ENCODE results near the gene VPS16. TPM values are rescaled to one million over a fixed set of nuclear protein-coding genes. Genes with fewer than 3 reads are reported as not detected.

Gene VPS16
- total RNA-seq, 1 experiment from 2014 or later: 24.1 TPM

GRCh38 chr20:2833761-2834160 is 6.8 kb upstream of the VPS16 start:
- DNase-seq (ENCODE audit: extremely low read depth, low read depth): no peak

DNA sequence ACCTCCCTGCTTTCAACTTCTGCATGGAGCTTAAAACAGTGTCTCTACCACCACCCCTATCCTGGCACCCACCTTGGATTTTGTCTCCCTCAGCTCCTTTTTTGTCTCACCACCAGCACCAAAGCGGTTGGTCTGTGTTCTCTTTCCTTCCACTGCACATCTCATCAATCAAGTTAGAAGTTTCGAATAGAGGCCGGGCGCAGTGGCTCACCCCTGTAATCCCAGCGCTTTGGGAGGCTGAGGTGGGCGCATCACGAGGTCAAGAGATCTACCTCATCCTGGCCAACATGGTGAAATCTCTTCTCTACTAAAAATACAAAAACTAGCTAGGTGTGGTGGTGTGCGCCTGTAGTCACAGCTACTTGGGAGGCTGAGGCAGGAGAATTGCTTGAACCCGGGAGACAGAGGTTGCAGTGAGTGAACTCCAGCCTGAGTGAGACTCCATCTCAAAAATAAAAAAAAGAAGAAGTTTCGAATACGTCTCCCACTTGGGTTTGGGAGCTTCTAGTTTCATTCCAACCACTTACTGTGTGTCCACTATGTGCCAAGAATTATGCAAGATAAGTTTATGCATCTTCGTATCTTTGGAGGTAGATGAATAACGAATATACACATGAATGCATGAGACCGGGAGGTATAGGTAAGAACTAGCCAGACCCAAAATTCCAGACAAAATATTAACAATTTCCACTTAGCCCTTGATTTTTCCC is 6.0 kb upstream of the VPS16 start:
- DNase-seq (ENCODE audit: extremely low read depth, low read depth): no peak

DNA sequence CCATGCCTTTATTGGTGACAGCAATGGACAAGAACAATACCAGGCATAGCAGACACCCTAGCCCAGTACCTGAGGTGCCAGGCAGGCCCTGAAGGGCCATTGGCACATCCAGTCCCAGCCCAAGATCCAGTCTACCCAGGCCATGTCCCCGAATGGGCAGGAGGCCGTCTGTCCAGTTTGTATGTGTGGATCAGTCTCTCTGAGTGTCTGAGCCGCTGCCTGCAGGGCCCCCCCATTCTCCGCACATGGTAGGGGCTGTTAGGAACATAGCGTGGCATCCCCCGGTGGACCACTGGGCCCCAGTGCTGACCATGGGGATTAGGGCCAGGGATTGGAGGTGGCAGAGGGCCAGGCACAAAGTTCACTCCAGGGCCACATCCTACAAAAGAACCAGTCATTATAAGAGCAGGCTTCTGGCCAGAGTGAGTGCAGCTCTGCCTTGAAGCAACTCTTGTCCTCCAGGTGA is 5.2 kb upstream of the VPS16 start:
- no peak for DNase-seq (ENCODE audit: extremely low read depth, low read depth)

- no peak for DNase-seq (ENCODE audit: extremely low read depth, low read depth)
Observed at GRCh38 chr20:2836035-2836434, 4.5 kb upstream of the VPS16 start.

GRCh38 chr20:2837221-2837960 is 3.2 kb upstream of the VPS16 start:
- DNase-seq (ENCODE audit: extremely low read depth, low read depth): no peak

DNA sequence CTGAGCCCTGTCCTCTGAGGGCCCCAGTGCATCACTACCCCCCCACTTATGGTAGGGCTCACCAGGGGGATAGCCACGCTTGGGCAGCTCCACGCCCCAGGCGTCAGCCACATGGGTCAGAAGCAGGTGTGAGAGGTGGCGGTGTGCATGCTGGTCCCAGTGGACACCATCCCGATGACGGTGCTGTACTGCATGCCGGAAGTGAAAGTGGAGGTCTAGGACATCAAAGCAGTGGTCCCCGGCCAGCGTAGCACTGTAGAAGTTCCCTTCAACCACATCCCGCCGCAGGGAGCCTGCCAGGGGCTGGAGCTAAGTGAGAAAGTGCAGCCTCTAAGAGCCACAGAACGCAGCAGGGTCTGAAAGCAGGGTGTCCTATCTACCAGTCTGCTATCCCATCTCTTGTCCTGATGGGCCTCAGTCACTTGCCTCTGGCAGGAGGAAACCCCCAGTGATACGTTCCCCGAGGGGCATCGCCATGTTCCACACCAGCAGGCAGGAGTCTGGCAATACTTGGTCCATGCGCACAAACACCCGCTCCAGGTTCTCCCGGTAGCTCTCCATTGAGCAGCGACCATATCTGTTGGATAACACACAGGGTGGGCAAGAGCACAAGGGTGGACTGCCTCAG is 2.3 kb upstream of the VPS16 start:
- DNase-seq (ENCODE audit: extremely low read depth, low read depth): no peak

- DNase-seq (ENCODE audit: extremely low read depth, low read depth): no peak
Observed at GRCh38 chr20:2838847-2839671, 1.5 kb upstream of the VPS16 start.

- DNase-seq (ENCODE audit: extremely low read depth, low read depth): no peak
Observed at GRCh38 chr20:2839732-2840137, 810 bp upstream of the VPS16 start.

DNA sequence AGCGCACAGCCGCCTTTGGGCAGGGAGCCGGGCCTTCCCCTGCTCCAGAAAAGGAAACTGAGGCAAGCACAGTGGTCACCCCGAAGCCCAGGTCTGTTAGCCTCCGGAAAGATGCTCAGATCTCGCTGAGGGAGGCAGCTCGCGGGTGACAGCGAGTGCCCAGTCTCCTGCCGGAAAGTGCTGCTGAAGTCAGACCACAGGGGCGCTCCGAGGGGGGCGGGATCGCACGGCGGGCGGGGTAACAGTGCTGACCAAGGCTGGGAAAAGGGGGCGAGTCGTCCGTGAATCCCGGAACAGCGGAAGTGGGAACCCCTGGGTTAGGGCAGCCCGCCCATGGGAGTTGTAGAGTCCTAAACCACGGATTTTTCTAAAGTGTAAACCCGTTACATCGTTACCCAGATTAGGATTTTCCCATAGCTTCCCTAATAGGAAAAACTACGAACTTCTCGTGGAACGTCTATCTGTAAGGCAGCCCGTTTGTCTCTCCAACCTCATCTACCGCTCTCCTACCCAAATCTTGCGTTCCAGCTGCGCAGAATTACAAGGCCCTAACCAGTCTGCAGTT is 504 bp downstream of the VPS16 start:
- no peak for DNase-seq (ENCODE audit: extremely low read depth, low read depth)

DNA sequence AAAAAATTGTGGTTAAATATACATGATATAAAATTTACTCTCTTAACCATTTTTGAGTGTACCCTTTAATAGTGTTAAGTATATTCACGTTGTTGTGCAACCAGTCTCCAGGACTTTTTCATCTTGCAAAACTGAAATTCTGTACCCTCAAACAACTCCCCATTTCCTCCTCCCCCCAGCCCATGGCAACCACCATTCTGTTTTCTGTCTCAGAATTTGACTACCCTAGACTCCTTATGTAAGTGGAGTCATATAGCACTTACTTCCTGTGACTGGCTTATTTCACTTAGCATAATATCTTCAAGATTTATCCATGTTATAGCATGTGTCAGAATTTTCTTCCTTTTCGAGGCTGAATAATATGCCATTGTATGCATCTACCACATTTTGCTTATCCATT is 5.1 kb downstream of the VPS16 start:
- DNase-seq (ENCODE audit: extremely low read depth, low read depth): no peak

GRCh38 chr20:2846698-2847097 is 6.2 kb downstream of the VPS16 start:
- no peak for DNase-seq (ENCODE audit: extremely low read depth, low read depth)

DNA sequence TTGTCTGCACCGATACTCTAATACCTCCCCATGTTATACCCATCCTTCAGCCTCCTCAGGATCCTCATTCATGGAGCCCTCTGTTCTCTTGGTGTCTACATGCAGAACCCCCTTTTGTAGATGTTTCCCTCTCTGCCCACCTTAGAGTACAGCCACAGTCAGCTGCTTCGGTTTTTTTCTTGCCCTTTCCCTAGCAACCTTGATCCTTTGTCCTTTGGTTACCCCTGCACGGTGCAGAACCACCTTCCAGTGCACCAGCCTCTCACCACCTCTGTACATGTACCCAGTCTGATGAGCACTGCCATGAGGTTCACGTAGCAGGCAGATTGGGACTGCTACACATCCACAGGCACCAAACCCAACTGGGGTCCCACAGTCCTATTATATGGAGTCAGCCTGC is 7.3 kb downstream of the VPS16 start:
- DNase-seq (ENCODE audit: extremely low read depth, low read depth): no peak

- DNase-seq (ENCODE audit: extremely low read depth, low read depth): no peak
Observed at GRCh38 chr20:2849529-2849928, 9.0 kb downstream of the VPS16 start.

GRCh38 chr20:2851086-2851485 is 10.5 kb downstream of the VPS16 start:
- no peak for DNase-seq (ENCODE audit: extremely low read depth, low read depth)

GRCh38 chr20:2858591-2858990 is 18.0 kb downstream of the VPS16 start:
- no peak for DNase-seq (ENCODE audit: extremely low read depth, low read depth)

- no peak for DNase-seq (ENCODE audit: extremely low read depth, low read depth)
Observed at GRCh38 chr20:2859330-2860121, 19.0 kb downstream of the VPS16 start.

DNA sequence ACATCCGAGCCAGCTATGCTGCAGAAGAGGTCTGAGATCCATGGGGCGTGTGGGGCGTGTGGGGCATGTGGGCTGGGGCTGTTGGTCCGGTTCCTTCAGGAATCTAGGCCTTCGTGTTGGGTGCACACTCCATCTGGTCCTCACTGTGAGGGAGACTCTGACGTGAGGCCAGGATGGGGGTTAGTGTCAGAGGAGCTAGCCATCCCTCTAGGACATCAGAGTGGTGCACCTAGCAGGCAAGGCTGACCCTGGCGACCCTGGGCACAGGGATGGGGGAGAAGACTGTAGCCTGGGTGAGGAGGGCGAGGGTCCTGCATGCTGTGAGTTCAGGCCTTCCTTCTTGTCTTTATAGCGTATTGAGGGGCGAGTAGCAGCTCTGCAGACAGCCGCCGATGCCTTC is 24.1 kb downstream of the VPS16 start:
- DNase-seq (ENCODE audit: extremely low read depth, low read depth): no peak

DNA sequence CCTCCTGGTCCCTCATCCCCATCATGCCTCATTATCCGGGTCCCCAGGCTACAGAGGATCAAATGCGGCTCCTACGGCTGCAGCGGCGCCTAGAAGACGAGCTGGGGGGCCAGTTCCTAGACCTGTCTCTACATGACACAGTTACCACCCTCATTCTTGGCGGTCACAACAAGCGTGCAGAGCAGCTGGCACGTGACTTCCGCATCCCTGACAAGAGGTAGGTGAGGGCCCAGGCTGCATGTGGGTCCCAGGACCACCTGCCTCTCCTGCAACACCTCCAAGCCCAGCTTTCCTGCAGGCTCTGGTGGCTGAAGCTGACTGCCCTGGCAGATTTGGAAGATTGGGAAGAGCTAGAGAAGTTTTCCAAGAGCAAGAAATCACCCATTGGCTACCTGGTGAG is 24.6 kb downstream of the VPS16 start:
- DNase-seq (ENCODE audit: extremely low read depth, low read depth): no peak

DNA sequence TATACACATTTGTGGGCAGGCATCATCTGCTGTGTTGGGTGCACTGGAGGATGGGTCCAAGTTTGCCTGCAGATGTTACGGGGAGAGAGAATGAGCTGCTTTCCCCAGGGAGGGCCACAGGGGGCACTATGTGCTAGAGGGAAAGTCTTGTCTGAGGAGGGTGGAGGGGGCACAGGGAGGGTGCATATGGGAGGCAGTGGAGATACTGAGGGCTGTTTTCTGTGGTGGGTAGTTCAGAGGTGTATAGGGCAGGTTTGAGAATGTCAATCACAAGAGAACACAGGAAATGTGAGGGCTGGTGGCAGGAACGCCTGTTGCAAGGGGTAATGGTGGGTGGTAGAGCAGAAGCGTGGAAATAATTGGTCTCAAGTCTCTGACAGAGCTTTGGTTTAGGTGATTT is 25.1 kb downstream of the VPS16 start:
- DNase-seq (ENCODE audit: extremely low read depth, low read depth): no peak

DNA sequence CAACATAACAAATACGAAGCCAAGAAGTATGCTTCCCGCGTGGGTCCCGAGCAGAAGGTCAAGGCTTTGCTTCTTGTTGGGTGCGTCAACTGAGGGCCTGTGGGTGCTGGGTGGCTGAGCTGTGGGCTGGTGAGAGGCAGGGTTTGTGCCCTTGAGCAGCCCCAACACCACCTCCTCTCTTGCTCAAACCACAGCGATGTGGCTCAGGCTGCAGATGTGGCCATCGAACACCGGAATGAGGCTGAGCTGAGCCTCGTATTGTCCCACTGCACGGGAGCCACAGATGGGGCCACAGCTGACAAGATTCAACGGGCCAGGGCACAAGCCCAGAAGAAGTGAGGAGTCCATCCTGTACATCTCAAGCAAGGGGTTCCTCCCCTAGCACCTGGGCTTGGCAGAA is 25.7 kb downstream of the VPS16 start:
- DNase-seq (ENCODE audit: extremely low read depth, low read depth): no peak
